HG03354 (cell line): ENCODE data around the gene PXDN.

Source experiments
- ATAC-seq: cut with Tn5 transposase; IDR thresholded peaks from one replicate; pipeline ENCODE4 v1.9.1; 2021; ENCODE audit warnings: mild to moderate bottlenecking; ENCODE audit not compliant: unreplicated experiment, poor library complexity, severe bottlenecking

The PXDN gene

DNA sequence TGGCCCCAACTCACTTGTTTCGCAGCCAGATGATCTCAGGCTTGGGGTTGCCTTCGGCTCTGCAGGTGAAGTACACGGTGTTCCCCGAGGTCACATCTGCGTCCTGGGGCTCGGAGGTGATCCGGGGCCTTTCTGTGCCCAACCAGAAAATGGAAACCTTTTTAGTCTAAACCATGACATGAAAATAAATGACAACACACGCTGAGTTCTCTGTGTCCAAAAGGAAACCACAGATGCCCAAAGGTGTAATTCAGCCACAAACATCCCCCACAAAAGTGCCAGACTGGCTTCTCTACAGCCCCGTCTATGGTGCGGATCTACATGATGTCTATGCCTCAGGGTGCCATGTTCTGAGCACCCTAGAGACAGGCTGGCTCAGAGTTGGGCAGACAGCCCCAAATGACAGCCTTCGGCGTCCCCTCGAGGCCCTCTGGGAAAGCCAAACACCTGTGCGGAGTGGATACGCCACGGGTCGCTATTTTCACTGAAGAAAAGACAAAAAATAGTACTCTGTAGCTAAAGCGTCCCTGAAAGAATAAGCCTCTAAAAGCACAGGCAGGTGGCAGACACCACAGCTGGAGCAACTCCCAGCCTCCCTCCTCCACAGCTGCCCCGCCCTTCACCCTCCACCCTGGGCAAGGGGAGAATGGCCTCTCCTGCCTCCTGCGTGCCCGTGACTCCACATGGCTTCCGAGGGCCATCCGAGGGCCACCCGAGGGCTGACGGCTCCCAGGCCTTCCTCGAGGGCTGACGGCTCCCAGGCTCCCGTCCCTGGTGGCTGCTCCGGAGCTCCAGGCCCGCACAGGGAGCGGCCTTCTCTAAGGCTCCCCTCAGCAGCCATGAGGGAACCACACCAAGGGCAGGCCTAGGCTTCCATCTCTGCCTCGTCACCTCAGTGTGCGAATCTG, 67.1 kb downstream of the PXDN start:
- ATAC-seq, result no peak

GRCh38 chr2:1676091-1676912, 68.0 kb downstream of the PXDN start:
- no peak for ATAC-seq

- ATAC-seq, result no peak
Measured at GRCh38 chr2:1675633-1676032, 68.7 kb downstream of the PXDN start.

GRCh38 chr2:1674766-1675397, 69.4 kb downstream of the PXDN start:
- ATAC-seq, result no peak

DNA sequence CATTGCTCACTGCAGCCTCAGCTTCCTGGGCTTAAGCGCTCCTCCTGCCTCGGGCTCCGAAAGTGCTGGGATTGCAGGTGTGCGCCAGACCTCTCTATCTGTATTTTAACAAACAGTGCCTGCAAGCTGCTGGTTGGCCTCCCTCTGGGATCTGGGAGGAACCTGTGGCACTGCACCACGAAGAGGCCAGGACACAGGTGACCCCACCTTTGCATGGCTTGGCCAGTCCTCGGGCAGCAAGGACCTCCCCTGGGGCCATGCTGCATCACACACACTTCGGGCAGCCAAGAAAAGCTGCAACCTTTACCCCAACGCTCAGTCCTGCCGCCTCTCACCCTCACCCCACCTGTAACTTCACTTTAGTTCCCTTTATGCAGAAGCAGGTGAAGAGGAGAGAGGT, 70.0 kb downstream of the PXDN start:
- ATAC-seq, result no peak

DNA sequence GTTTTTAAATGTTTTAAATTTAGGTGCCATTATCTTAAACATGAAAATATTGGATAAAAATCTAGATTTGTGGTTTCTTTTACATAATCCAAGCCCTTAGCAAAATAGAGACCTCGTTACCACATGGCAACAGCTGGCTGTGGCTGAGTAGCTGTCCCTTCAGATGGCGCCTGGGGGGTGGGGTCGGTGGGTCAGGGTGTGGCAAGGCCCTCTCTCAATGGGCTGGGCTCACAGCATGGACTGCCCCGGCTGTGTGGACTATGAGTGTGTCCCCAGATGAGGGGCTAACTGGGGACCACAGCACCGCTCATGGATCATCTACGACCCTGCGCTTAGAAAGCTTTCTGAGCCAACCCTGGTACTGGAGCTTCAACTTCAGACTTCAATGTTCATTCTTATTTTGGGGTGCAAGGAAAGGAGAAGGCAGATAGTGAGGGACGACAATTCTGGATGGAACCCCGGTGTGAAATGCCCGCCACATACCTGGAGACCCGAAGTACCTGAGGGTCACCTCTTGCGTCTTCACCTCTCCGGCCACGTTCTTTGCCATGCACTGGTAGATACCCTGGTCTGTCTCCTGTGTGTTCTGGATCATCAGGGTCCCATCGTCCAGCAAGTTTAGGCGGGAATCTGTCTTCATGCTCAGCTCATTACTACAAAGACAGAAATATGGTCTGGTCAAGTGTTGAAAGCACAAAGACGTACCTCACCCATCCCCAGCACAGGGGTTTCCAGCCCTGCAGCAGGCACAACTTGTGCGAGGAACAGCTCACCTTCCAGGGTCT, 71.0 kb downstream of the PXDN start:
- ATAC-seq, result no peak

DNA sequence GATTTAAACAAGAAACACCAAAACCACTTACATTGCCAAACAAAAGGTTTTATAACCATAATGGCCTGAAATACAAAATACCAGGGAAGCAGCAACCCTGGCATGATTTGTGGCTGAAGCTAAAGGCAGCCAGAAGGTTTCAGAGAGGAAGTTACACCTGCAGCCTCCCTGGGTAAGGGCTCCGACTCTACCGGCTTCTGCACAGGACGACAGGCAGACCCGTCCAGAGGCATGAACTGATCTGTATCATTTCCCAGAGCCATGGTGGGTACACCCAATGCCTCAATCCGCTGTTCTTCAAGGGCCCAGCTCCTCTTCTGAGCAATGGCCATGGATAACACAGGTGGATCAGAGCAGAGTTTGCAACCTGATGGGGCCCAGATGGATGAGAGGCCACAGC, 71.6 kb downstream of the PXDN start:
- no peak for ATAC-seq

GRCh38 chr2:1671916-1672315, 72.4 kb downstream of the PXDN start:
- ATAC-seq, result no peak

DNA sequence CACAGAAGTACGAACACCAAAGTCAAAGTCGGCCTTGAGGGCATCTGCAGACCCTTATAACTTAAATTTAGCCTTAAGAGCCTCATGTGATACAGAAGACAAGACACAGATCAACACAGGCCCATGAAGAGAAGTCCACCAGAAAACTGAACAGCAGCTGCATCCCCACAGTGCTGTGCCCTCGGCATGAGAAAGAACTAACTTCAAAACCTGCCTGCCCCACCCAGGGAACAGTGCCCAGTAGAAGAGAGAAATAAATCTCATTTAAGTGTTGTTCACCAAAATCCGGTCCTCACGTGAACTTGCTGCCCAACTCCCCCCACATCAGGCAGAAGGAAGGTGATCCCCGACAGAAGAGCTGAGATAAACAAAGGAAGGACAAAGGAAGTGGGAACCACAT, 73.7 kb downstream of the PXDN start:
- ATAC-seq, result no peak

- no peak for ATAC-seq
Measured at GRCh38 chr2:1665761-1666505, 78.4 kb downstream of the PXDN start.

GRCh38 chr2:1664698-1665097, 79.6 kb downstream of the PXDN start:
- ATAC-seq, result no peak

DNA sequence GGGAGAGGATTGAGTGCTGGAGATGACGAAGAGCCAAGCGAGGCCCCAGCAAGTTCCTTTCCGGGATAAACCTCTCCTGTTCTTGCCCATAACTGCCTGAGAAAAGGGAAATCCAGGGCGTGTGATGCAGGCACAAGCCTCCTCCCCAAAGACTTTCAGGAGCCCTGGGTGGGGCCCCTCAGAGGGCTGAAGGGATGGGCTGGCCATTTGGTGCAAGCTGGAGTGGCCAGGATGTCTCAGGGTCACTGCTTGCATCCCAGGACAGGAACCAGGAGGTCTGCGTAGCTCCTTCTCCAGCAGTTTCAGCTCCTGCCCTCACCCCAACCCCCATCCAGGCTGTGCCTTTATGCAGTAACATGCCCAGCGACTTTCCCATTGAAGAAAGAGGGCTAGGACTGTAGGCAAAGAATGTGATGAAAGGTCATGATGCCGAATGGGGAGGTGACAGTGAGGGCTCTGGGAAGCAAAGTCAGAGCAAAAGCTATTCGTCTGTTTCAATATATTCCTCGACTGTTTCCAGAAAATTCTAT, 80.2 kb downstream of the PXDN start:
- no peak for ATAC-seq

- no peak for ATAC-seq
Measured at GRCh38 chr2:1663621-1664020, 80.7 kb downstream of the PXDN start.

- no peak for ATAC-seq
Measured at GRCh38 chr2:1662606-1663180, 81.6 kb downstream of the PXDN start.

DNA sequence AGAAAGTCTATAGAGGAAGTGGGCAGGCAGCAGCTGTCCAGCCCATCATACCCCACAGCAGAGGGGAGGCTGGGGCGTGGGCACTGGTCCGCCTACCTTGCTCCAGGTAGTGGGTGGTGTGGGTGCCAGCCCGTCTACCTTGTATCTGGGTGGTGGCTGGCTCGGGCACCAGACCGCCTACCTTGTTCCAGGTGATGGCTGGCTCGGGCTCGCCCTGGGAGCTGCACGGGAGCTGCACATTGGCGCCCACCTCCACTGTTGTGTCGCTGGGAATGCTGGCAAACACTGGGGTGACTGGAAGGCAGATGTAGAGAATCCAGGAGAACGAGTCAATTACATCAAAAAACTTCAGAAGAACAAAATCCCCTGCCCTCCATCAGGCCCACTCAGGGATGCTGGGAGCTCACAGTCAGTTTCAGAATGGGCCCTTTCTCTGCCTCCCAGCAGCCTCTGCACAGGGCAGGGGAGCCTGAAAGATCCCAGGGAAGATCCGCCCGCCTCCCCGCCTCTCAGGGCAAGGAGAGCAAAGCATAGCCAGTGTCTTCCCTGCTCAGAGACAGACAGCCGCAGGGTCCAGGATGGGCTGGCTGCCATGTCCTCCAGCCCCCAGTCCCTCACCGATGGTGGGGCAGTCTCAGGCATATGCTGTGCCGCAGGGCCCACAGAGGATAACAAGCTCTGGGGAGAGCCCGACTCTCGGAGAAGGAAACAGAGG, 82.3 kb downstream of the PXDN start:
- no peak for ATAC-seq

DNA sequence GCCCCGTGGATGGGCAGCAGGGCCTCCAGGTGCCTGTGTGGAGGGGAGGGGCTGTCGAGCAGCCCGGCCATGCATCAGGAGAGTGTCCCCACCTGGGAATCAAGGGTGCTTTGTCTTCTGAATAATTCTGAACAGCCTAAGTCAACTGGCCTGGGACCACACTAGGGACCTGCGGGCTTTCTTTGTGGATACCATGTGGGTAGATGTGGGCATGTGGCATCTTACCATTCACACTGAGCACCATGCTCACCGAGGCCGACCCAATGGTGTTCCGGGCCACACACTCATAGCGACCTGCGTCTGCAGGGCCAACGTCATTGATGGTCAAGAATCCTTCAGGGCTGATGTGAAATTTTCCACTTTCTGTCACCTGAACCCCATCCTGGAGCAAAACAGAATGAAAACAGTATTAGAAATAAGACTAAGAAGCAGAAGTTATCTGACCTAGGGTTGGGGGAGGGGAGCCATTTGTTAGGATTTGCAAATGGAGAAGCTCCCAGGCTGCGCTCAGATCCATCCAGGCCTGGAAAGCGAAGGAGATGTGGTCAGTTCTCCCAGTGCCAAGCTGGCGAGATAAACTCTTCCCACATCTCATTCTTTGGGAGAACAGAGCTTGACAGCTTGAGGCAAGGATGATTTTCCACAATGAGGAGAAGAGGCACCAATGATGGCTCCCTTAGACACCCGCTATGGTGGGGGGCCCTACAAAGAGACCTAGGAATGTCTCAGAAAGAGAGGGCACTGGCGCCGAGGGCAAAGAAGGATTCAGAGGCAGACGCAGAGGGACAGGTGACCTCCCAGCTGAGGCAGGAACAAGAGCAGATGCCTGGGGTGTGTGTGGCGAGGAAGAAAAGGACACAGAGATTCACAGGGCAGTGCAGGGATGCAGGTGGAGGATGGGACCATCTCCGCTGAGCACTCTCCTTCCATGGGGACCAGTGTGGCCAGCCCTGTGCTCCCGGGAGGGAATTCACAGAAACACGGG, 83.4 kb downstream of the PXDN start:
- ATAC-seq, result no peak
